Choroid plexus epithelial cell (primary cell): ENCODE data around the gene CDCA8.

Source experiments
- DNase-seq: peaks from one replicate; pipeline ENCODE4 v3.0.0-alpha.2; 2010; ENCODE audit warnings: low read depth
- H3K4me3 ChIP-seq: 2 replicates; pipeline ENCODE4 v1.5.1; 2011; ENCODE audit warnings: low read depth, mild to moderate bottlenecking, control low read depth, low read length, moderate library complexity
- CTCF ChIP-seq: conservative IDR thresholded peaks from 2 replicates; pipeline ENCODE4 v1.5.1; 2011; ENCODE audit warnings: low read depth, mild to moderate bottlenecking, control low read depth, inconsistent platforms, low read length, moderate library complexity

Gene CDCA8

GRCh38 chr1:37697737-37698136, 5.4 kb downstream of the CDCA8 start:
- no peak for DNase-seq
- no peak overlapping the region for H3K4me3 ChIP-seq
- no peak for TF ChIP-seq CTCF

- H3K4me3 ChIP-seq, result no peak overlapping the region
- DNase-seq, result no peak
These were observed 6.8 kb downstream of the CDCA8 start for GRCh38 chr1:37699147-37699546.

GRCh38 chr1:37701051-37701450, 8.7 kb downstream of the CDCA8 start:
- no peak for DNase-seq
- no peak overlapping the region for H3K4me3 ChIP-seq
- TF ChIP-seq CTCF, result no peak

More at GRCh38 chr1:37699147-37699546, 6.8 kb downstream of the CDCA8 start:
- no peak for TF ChIP-seq CTCF

GRCh38 chr1:37703061-37703460, 10.7 kb downstream of the CDCA8 start:
- no peak overlapping the region for H3K4me3 ChIP-seq
- TF ChIP-seq CTCF, result no peak
- no peak for DNase-seq

GRCh38 chr1:37704966-37705365, 12.7 kb downstream of the CDCA8 start:
- no peak for DNase-seq
- H3K4me3 ChIP-seq, result no peak overlapping the region
- TF ChIP-seq CTCF, result no peak

- no peak for TF ChIP-seq CTCF
- no peak overlapping the region for H3K4me3 ChIP-seq
- DNase-seq, result no peak
These were observed 13.1 kb downstream of the CDCA8 start for GRCh38 chr1:37705399-37705798.

GRCh38 chr1:37708471-37708870, 16.2 kb downstream of the CDCA8 start:
- H3K4me3 ChIP-seq, result no peak overlapping the region
- DNase-seq, result no peak
- no peak for TF ChIP-seq CTCF
